Measurements from ENCODE around the gene GALK1. TPM values are rescaled to one million over a fixed set of nuclear protein-coding genes. Genes with fewer than 3 reads are reported as not detected.
"Not testable (repeated sequence)": the region's sequence is repeated elsewhere in the genome, so short reads cannot be mapped to it uniquely, and the experiment has no call there.

GALK1 gene
- total RNA-seq, 1 donor from 2014 or later: 13.5 TPM

DNA sequence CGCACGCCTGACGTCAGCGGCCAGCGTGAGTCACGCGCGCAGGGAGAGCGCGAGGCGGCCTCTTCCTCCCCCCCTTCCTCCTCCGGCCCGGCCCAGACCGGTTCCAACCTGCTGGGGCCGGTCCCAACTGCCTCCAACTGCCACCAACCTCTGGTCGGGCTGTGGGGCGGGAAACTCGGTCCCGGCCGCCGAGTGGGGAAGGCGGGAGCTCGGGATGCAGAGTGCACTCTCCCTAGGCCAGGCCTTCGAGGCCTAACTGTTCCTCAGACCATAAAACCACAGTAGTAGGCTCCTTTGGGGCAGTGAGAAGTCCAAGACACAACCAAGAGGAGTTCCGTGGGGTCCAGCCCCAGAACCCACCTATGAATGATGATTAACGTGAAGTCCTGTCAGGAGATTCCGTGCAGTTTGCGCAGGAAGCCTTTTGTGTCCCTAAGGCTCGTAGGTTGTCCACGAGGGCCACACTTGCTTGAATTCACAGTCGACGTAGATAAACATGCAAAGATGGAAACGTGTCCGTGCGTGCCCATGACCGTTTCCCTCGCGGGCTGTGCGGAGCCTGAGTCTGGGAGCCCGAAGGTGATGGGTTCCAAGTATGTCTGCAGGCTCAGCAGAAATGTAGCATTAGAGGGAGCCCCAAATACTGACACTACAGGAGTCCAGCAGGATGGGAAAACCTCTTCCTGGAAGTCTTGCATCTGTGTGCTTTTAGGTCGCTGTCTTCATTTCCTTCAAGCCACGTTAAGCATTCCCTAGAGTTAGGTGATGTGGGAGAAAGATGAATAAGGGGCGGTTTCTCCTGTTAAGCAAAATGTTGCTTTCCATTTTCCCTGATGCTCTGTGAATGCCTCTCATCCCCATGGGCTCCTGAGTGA, 20.3 kb upstream of the GALK1 start:
- DNase-seq (ENCODE audit: low spot score in 2 of 2) (peak in 1 of 2 donors; percentile 81), FAIRE-seq (no peak)

DNA sequence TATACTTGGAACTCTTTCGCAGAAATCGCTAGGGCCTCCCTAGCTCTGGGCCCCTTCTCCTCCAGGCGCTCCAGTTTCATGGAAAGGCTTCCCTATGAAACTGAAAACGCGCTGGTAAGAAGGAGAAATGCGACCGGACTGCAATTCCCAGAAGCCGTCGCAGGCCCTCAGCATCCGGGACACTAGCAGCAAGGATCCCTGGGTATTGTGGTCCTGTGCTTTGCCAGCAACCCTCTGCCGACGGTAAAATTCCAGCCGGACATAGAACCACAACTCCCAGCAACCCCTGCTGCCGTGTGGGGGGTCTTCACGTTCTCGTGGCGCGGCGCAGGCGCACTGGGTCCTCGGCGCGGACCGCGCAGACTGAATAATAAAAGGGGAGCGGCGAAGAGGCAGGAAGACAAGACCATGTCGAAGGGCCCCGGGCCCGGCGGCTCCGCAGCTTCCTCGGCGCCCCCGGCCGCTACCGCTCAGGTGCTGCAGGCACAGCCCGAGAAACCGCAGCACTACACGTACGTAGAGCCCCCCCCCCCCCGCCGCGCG, 19.6 kb upstream of the GALK1 start, which contains the start of gene UNK:
Gene UNK (plus strand): TSS at position 334 of the 543 bp plus-strand sequence. CDS start 75 bp downstream, at position 409.
- DNase-seq (ENCODE audit: low spot score in 2 of 2): peak; percentile 92 to 95
- FAIRE-seq: no peak

GRCh38 chr17:75783803-75784472, 18.9 kb upstream of the GALK1 start:
- DNase-seq (ENCODE audit: low spot score in 2 of 2) (no peak), FAIRE-seq (no peak)

DNA sequence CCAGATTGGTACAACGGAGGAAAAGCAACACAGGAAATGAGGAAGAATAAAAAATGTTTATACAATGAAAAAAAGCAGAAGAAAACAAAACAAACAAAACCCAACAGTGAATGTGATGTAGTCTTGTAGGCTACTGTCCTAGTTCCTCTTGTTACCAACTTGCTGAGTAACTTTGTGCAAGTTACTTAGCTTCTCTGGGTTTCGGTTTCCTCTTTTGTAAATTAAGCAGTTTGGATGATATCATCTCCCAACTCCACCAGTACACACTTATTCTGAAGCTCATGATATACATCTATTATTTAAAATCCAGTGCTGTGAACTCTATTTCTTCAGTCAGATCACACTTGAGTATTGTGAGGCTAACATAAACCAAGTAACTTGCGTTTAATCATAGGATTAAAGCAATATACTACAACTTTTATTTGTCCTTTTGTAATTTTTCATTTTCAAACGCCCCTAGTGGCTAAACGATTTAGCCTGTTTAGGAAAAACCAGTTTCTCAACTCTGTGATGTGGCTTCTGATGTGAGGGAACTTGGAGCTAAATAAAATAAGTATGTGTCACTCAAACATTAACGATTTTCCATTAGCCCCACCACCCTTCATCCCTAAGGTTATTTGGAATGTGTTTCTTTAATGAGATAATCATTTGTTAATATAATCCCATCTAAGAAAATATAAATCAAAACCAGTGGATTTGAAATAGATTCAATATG, 18.2 kb upstream of the GALK1 start:
- no peak for DNase-seq (ENCODE audit: low spot score in 2 of 2)
- no peak for FAIRE-seq

GRCh38 chr17:75779987-75780889, 15.2 kb upstream of the GALK1 start:
- no peak for DNase-seq (ENCODE audit: low spot score in 2 of 2)
- FAIRE-seq: no peak

GRCh38 chr17:75779250-75779986, 14.4 kb upstream of the GALK1 start:
- FAIRE-seq: peak; percentile 99
- DNase-seq (ENCODE audit: low spot score in 2 of 2): peak; percentile 89 to 96

- DNase-seq (ENCODE audit: low spot score in 2 of 2) (no peak), FAIRE-seq (no peak)
These were observed 13.9 kb upstream of the GALK1 start for GRCh38 chr17:75778861-75779249.

DNA sequence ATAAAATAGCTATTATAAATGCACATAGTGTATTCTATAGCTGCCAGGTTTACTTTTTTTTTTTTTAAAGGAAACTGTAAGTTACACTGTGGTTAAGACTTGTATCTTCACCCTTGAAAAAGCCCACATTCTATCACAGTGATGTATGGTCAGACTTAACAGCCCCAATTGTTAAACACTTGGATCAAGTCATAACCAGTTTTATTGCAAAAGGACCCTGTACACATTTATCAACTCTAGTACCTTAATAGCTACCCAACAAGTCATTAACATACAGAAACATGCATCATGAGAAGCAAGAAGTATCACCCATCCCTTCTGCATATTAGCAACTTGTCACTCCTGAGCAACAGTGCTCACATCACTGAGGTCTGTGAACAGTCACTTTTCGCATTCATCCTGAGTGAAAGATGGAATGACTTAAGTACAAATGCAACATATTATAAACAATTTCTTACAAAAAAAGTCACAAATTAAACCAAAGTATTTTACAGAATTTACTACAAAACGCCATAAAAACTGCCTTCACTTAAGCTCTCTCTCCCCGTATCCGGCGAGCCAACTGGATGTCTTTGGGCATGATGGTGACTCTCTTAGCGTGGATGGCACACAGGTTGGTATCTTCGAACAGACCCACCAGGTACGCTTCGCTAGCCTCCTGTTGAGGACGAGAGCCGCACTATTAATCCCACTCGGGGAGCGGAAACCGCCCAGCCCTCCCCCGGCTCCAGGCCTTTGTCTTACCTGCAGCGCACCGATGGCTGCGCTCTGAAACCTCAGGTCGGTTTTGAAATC, 13.3 kb upstream of the GALK1 start:
- not testable (repeated sequence) for DNase-seq (ENCODE audit: low spot score in 2 of 2); FAIRE-seq

DNA sequence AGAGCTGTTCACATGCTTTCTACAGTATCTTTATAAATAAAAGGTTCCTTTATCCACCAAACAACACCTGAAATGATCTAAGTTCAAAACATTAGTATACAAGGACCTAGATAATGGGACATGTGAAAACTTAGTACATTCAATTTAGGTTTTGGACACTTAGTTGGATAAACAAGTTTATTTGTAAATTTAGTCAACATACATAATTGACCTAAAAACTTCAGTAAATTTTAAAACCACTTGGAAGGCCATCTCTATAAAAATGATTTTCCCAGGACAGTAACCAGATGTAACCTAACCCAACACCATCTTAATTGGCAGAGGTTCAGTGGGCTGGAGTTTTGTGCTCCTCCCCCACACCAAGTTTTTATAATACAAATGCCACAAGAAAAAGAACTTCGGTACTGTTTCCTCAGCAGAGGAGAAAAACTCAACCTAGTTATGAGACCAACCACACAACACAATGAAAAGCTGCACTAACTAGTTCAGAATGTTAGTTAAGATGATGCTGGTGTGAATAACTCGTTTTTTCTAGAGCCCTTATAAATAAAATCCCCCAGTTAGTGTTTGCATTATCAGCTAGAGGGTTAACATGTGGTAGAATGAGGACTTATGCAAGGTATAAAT, 12.4 kb upstream of the GALK1 start:
- FAIRE-seq (no peak), DNase-seq (ENCODE audit: low spot score in 2 of 2) (no peak)

DNA sequence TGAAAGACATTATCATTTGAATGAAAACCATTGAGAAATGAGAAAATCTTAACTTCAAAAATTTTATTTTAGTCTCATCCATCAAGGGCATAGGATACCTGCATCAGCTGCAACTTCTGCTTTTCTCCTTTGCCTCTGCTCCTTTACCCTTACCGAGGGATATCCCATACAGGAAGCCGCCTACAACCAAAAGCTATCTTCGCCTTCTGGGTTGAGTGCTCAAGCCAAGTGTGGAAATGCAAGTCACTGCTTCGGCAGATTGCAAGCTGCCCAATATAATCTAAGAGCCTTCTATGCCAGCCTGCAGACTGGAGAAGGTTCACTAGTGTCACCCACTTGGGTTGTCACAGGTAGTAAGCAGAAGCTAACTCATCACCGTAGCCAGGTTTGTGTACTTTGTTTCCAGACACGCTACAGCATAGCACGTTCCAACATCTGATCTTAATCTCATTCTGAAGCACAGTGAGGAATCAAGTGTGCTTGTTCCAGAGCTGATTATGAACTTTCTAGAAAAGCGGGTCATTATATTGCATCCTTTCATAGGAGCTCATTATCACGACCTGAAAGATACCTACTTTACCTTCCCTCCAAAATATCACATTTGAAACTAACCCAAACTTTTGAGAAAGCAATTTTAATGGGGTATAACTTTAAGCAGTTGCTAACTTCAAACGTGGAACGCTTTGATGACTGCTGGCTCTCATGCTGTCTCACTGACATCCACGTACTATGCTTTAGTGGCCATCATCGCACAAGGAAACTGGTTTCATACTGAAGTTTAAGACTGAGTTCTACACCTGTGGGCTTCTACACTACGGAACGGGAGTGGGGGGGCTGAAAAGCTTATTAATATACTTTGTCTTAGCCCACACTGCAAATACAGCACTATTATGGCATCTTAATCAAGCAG, 11.6 kb upstream of the GALK1 start:
- FAIRE-seq: no peak
- no peak for DNase-seq (ENCODE audit: low spot score in 2 of 2)

- DNase-seq (ENCODE audit: low spot score in 2 of 2) (no peak), FAIRE-seq (no peak)
These were observed 10.1 kb upstream of the GALK1 start for GRCh38 chr17:75774991-75775668.

DNA sequence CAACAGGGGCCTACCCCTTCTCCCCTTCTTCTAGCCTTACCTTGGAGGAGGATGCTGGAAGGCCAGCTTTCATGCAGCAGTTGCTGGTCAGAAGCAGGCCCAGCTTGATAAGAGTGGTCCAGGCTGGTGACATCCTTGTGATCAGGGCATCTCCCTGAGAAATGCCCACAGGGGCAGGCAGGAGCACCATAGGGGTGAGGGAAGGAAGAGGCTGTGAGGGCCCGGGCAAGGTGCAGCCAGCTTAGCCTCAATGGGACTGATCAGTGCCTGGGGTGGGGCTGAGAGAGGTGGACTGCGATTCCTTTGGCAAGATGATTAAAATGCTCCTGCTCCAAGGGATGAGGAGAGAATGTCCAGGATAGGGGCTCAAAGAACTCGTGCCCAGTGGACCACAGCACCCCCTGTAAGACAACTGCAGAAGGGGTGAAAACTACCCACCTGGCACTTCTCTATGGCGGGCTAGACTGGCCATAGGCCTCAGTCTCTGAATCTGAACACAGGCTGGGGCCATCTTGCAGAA, 9.5 kb upstream of the GALK1 start:
- no peak for FAIRE-seq
- DNase-seq (ENCODE audit: low spot score in 2 of 2): no peak

GRCh38 chr17:75773808-75774470, 8.9 kb upstream of the GALK1 start:
- FAIRE-seq (no peak), DNase-seq (ENCODE audit: low spot score in 2 of 2) (no peak)

GRCh38 chr17:75773121-75773807, 8.3 kb upstream of the GALK1 start:
- FAIRE-seq: no peak

More at GRCh38 chr17:75773121-75773807, 8.3 kb upstream of the GALK1 start:
- no peak for DNase-seq (ENCODE audit: low spot score in 2 of 2)
